GM18861 (cell line): ENCODE measurements around the gene ERBB4.

ENCODE experiments used
- ATAC-seq: cut with Tn5 transposase; IDR thresholded peaks from one replicate; pipeline ENCODE4 v1.9.1; 2021; ENCODE audit not compliant: unreplicated experiment

The ERBB4 gene

DNA sequence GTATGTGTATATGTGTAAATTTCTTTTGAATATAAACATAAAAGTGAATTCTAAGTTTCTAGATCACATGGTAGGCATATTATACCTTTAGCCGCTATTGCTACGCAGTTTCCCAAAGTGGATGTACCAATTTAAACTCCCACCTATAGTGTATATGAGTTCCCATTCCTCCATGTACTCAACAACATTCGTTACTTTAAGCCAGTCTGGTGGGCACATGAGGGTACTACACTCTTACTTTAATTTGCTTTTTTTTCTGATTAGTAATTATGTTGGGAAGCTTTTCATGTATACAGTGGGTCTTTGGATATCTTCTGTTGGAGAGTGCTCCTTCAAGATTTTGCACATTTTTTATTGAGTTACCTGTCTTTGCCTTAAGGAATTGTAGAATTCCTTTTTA, 683.8 kb downstream of the ERBB4 start:
- no peak for ATAC-seq

- ATAC-seq: no peak
Observed at GRCh38 chr2:211846714-211847113, 691.9 kb downstream of the ERBB4 start.

- ATAC-seq: no peak
Observed at GRCh38 chr2:211846036-211846400, 692.6 kb downstream of the ERBB4 start.

DNA sequence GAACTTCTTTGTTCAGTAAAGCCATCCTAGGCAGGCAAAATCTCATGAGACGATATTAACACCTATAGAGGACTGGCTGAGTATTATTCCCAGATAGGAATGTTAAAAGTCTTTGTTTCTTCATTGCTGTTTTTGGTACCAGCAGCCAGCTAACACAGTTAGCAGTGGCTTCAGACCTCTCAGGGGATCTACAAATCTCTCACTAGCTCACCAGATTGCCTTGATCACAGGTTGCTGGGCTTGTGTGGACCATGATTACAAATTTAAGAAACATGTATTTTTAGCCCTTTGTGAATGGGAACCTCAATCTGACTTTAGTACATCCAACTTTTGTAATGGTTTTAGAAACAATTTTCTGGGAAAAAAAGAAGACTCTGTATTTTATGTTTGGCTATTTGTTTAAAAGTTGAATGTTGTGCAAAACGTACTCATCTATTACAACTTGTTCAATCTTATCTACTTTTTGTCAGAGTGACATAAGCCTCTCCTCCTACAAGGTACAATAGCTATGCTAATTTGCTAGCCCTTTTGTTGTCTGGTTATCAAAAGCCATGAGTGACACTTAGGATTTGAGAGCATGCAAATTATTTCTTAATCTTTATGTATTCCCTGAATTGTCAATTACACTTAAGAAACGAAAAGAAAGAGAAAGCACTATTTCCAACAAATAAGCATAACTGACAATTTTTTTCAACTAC, 693.1 kb downstream of the ERBB4 start:
- no peak for ATAC-seq

DNA sequence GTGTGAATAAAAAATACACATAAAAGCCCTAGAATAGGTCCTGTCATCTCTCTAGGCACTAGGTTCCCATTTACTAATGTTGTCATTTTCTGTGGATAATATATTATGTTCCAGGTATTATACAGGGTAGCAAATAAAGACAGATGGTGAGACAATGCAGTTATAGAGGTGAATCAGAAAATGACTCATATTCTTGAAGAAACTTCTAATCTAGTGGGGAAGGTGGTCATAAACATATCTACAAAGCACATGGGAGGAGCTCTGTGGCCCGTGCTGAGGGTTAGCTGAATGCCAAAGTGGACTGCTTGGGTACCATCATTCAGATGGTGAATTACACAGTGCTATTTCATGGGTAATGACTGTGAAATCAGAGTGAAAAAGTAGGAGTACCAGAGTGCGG, 700.9 kb downstream of the ERBB4 start:
- no peak for ATAC-seq

GRCh38 chr2:211837206-211837605, 701.4 kb downstream of the ERBB4 start:
- ATAC-seq: no peak

GRCh38 chr2:211836409-211836808, 702.2 kb downstream of the ERBB4 start:
- no peak for ATAC-seq

GRCh38 chr2:211835695-211836094, 702.9 kb downstream of the ERBB4 start:
- no peak for ATAC-seq

DNA sequence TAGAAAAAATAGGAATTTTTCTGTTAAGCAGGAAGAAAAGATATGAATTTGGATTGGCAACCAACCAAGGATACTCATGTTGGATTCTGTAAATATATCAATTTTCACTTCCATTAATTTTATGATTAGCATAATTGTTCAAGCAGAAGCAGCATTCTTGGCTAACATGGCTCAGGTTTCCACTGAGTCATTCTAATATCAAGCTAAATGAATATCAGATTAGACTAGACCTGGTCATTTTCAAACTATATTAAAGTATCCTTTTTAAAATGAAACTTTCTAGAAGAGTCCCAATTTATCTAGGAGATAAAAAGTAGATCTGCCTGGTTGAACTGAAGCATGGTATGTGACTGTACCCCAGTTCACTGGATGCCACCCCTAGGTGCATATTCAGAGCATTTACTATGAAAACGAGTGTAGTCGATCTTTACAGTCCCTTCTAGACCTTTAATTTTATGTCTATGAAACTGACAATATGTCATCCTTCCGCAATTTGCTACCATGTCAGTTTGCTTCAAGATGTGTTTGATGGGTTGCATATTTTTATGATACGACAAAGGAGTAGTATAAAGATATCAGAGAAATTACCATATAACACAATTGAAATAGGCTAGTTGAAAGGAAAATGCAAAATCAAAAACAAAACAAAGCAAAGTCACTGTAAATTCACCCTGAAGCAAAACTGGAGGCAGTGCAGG, 704.9 kb downstream of the ERBB4 start:
- no peak for ATAC-seq

- ATAC-seq: no peak
Observed at GRCh38 chr2:211829725-211830124, 708.9 kb downstream of the ERBB4 start.

GRCh38 chr2:211823886-211824479, 714.6 kb downstream of the ERBB4 start:
- no peak for ATAC-seq

DNA sequence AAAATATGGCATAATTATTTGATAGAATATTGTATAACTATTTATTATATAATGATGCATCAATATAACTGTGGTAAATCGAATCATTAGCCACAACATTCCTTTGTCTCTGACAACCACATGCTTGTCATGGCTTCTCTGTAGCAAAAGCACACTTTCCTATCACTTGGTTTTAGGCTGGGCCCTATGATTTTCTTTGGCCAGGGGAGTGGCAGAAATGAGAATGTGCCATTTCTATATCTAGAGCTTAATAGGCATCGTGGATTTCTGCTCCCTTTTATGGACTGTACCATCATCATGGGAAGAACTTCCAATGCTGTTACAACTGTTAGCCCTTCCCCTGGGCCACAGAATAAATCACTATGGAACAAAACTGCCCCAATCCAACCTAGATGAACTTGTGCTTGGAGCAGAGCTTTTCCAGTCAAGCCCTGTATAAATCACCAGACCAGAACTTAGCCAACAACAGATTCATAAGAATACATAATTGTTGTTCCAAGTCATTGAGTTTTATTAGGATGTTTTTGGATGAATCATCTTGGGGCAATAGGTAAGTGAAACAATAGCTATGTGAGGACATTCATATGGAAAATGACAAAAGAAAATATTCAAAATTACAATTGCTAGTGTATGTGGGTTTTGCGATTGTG, 715.8 kb downstream of the ERBB4 start:
- ATAC-seq: no peak

DNA sequence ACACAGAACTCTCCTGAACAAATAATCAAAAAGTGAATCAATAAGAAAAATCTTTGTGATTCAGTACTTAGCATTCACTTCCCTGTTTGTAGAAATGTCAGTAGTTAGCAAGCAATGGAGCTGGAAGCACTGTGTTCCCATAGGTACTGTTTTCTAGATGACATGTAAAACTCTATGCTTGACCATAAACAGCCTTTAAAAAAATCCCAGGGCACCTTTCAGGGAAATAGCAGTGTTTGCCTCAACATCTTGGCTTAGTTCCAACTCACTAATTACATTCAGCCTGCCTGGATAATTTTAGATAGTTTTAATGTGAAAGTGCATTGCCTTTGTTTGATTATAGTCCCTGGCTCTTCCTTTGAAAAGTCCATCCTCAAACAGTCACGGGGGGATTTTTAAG, 721.8 kb downstream of the ERBB4 start:
- no peak for ATAC-seq

GRCh38 chr2:211812587-211812986, 726.0 kb downstream of the ERBB4 start:
- no peak for ATAC-seq

GRCh38 chr2:211802666-211803065, 735.9 kb downstream of the ERBB4 start:
- no peak for ATAC-seq

DNA sequence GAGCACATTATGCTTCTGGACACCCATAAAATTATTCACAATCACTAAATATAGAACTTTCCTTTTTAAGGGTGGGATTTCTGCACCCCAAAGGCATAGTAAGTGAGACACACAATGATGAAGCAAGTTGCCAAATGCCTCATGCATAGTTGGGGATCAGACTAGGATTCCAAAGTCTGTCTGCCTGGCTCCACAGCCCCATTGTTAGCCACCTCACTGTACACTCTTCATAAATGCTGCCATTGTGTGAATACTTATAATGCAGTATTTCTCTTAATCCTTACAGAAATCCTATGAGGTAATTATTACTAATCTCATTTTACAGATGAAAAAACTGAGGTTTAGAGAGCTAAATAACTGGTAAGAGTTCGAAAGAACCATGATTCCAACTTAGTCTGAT, 738.6 kb downstream of the ERBB4 start:
- ATAC-seq: no peak

GRCh38 chr2:211798868-211799267, 739.7 kb downstream of the ERBB4 start:
- ATAC-seq: no peak

GRCh38 chr2:211793690-211794089, 744.9 kb downstream of the ERBB4 start:
- ATAC-seq: no peak

DNA sequence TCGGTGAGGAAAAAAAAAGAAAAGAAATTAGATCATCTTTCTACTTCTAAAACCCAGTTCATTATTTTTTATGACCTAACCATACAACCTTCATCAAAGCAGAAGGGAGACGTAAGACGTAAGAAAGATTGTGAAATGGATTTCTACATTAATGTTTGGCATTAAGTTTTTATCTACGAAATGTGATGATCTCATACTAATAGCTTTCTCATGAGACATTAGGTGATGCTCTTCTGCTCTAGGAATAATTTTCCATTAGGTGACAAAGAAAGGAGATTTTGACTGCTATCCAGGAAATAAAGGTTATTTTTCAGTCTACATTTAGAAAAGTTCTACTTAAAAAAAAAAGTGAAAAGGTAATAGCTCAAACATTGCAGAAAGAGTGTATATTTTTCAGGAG, 748.6 kb downstream of the ERBB4 start:
- no peak for ATAC-seq

DNA sequence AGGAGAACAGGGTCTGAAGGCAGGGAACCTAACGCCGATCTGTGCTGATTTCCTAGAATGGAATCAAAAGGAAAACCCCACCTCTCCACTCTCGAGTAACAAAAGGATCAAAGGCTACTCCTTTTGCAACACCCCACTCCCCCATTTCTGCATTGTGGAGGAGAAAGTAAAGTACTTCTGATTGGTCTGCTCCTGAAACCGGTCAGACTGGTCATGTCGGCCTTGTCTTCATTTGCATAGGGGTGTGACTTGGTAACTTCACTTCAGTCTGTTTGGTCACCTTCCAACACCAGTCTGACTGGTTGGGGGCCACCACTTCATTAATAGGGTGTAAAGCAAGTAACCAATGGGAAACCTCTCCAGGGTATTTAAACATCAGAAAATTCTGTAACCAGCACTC, 771.9 kb downstream of the ERBB4 start:
- no peak for ATAC-seq

GRCh38 chr2:211762479-211762878, 776.1 kb downstream of the ERBB4 start:
- ATAC-seq: no peak

DNA sequence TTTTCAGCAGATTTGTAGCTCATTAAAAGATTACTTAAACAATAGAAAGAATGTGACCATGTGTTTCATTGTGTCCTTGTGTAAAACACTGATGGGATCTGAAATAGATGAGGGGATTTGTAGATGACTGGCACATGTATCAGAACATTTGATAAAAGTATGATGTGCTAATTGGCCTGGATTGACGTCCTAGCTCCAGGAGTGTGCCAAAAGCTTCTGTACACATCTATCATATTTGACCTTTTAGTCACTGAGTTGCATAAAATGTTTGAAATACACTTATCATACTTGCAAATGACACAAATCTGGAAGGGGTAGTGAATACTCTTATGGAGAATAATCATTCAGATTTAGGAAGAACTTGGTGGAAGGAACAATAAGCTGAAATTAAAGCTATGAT, 778.5 kb downstream of the ERBB4 start:
- ATAC-seq: no peak
